AG04450 (cell line): ENCODE data around the gene EFNA5. TPM values are rescaled to one million over a fixed set of nuclear protein-coding genes. Genes with fewer than 3 reads are reported as not detected.

Experiments
- CTCF ChIA-PET: fragments of 300-600, 350-600 bp; formaldehyde crosslinking; extraction: SDS; loops from one replicate; lab custom pipeline; 2022; ENCODE audit warnings: antibody characterized with exemption, inconsistent platforms; lab: Charles Lee
- POLR2A ChIA-PET: fragments of 350-600 bp; formaldehyde crosslinking; extraction: SDS; loops from one replicate; lab custom pipeline; 2021; ENCODE audit warnings: antibody characterized with exemption, inconsistent platforms; lab: Yijun Ruan, JAX
- DNase-seq: peaks from one replicate; pipeline ENCODE4 v3.0.0-alpha.2; 2011; ENCODE audit warnings: low read depth, low spot score
- H3K27ac ChIP-seq: one replicate; pipeline ENCODE4 v1.5.1; 2012; ENCODE audit warnings: low read depth, low read length, control low read depth
- H3K27me3 ChIP-seq: one replicate; pipeline ENCODE4 v1.6.0; 2012; ENCODE audit warnings: low read length; ENCODE audit not compliant: control insufficient read depth, insufficient read depth
- H3K4me3 ChIP-seq: 2 replicates; pipeline ENCODE4 v1.5.1; 2011; ENCODE audit warnings: mild to moderate bottlenecking, low read depth, low read length, control low read depth
- H3K9me3 ChIP-seq: 2 replicates; pipeline ENCODE4 v1.5.1; 2012; ENCODE audit warnings: low read length; ENCODE audit not compliant: control insufficient read depth, insufficient read depth
- polyA plus RNA-seq: library from polyadenylated mRNA; depleted of rRNA; stranded (reverse); fragments of >200 nt; gene quantifications from 2 replicates; pipeline ENCODE4 v1.2.3, GENCODE V29; 2011
- TF ChIP-seq, protein P1 (sequence below): IDR thresholded peaks from 2 replicates; pipeline ENCODE4 v1.5.1; 2011; ENCODE audit warnings: low read depth, low read length, control low read depth, inconsistent platforms

Gene EFNA5
- polyA plus RNA-seq, 1 experiment: 3.0 TPM

DNA sequence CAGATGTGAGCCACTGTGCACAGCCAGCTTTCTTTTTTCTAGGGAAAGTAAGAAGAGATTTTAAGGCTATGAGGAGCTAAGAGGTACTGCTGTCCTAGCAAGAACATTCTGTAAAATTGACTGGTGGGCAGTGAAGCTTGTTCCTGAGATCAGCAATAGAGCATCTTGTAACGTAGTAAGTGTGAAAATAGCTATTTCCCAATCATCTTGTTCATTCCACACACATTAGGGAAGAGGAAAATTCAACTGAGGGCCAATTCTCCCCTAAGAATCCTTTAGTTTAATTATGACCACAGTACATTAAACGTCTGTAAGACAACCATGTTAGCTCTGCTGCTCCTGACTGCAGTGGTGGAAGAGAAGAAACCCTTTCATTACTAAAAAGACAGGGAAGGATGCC lies 246.2 kb downstream of the EFNA5 start:
- no peaks in the 10 kb centered on the region for H3K27me3 ChIP-seq
- CTCF ChIA-PET: interaction anchor here (0.5 to 3.4 kb wide), 2 partner anchors 49 to 148 kb away, joined by 4 to 24 read pairs; no protein-coding TSS in a partner anchor
- POLR2A ChIA-PET: no interaction called here
- no peak overlapping the region for H3K27ac ChIP-seq
- no peak for DNase-seq
- no peaks in the 10 kb centered on the region for H3K9me3 ChIP-seq
- TF ChIP-seq, protein P1, sequence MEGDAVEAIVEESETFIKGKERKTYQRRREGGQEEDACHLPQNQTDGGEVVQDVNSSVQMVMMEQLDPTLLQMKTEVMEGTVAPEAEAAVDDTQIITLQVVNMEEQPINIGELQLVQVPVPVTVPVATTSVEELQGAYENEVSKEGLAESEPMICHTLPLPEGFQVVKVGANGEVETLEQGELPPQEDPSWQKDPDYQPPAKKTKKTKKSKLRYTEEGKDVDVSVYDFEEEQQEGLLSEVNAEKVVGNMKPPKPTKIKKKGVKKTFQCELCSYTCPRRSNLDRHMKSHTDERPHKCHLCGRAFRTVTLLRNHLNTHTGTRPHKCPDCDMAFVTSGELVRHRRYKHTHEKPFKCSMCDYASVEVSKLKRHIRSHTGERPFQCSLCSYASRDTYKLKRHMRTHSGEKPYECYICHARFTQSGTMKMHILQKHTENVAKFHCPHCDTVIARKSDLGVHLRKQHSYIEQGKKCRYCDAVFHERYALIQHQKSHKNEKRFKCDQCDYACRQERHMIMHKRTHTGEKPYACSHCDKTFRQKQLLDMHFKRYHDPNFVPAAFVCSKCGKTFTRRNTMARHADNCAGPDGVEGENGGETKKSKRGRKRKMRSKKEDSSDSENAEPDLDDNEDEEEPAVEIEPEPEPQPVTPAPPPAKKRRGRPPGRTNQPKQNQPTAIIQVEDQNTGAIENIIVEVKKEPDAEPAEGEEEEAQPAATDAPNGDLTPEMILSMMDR: no peak
- no peak overlapping the region for H3K4me3 ChIP-seq

DNA sequence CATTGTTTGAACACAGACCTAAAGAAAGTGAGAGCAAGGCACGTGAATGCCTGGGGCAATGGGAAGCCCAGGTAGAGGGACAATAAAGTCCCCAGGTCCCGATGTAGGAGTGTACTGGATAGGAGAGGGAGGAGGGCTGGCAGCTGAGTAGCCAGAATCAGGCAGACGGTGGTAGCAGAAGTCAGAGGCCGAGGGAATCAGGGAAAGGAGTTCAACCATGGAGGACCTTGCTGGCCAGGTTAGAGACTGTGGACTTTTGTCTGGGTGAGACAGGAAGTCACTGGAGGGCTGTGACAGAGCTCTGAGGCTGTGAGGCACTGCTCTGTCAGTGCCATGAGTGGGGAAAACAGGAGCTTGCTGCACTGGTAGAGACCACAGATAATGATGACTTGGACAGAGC lies 248.2 kb downstream of the EFNA5 start:
- DNase-seq: no peak
- Histone ChIP-seq H3K9me3 (no peaks in the 10 kb centered on the region), H3K27me3 (no peaks in the 10 kb centered on the region), H3K27ac (no peak overlapping the region), H3K4me3 (no peak overlapping the region)
- POLR2A ChIA-PET: no interaction called here
- TF ChIP-seq, protein P1: no peak
- CTCF ChIA-PET: interaction anchor here (3.4 kb wide), 1 partner anchor 150 kb away, joined by 24 read pairs; no protein-coding TSS in a partner anchor

DNA sequence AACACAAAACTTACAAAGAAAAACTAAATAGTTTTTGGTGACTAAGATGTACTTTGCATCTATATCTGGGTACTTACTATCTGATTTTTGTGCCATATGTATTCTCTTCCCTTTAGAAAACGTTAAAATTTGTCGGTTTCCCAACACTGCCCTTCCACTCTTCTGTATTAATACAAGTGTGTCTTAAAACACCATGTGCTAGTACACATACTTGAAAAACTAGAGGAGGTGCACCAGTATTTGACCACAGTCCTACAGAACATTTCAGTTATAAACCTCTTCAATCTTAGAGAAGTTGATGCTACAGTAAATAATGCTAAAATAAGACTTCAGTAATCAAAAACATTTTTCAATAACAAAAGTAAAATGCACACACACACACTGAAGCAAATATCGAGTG lies 251.2 kb downstream of the EFNA5 start:
- H3K4me3 ChIP-seq: no peak overlapping the region
- DNase-seq: no peak
- TF ChIP-seq, protein P1: no peak
- ChIA-PET CTCF (no interaction called here), POLR2A (no interaction called here)
- H3K9me3 ChIP-seq: no peaks in the 10 kb centered on the region
- no peak overlapping the region for H3K27ac ChIP-seq
- H3K27me3 ChIP-seq: no peaks in the 10 kb centered on the region

DNA sequence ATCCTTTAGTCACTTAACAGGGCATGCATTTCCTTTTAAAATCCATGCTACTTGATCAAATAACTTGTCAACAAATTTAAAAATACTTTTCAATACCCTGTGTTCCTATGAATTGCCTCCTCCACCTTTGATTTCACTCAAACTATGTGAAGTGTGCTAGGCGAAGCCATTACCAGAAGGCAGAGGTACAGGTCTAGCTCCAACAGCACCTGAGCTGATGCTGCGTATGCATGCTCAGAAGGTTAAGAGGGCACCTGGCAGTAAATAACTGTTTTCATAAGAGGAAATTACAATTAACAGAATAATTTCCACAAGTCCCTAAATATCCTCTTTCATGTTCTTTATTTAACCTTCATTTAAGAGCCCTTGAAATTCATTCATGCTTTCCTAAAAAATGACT lies 251.8 kb downstream of the EFNA5 start:
- Histone ChIP-seq H3K9me3 (no peaks in the 10 kb centered on the region), H3K4me3 (no peak overlapping the region), H3K27me3 (no peaks in the 10 kb centered on the region), H3K27ac (no peak overlapping the region)
- no peak for DNase-seq
- POLR2A ChIA-PET: no interaction called here
- TF ChIP-seq, protein P1: no peak
- CTCF ChIA-PET: no interaction called here

DNA sequence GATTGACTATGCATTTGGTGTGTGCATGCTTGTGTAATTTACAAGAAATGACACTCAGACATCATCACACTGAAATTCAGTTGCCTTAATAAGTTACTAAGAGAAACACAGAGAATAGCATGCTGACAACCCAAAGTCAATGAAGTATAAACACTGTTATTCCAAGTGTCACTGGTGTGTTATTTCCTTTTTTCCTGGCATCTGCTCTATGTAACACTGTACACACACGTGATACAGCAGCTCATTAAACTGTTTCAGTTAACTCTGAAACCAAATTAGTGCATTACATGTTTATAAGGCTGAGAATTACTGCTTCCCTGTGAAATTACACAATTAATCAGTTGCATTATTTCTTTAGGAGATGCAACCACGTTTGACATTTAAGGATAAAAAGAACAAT lies 252.7 kb downstream of the EFNA5 start:
- ChIA-PET CTCF (no interaction called here), POLR2A (no interaction called here)
- TF ChIP-seq, protein P1: no peak
- DNase-seq: no peak
- Histone ChIP-seq H3K27me3 (no peaks in the 10 kb centered on the region), H3K27ac (no peak overlapping the region), H3K4me3 (no peak overlapping the region), H3K9me3 (no peaks in the 10 kb centered on the region)
